GM06990 (cell line): ENCODE data around the gene FIG4.
"Not testable (repeated sequence)": the region's sequence is repeated elsewhere in the genome, so short reads cannot be mapped to it uniquely, and the experiment has no call there.

Source experiments
- DNase-seq: peaks from one replicate; pipeline ENCODE4 v3.0.0-alpha.2; 2011; ENCODE audit not compliant: insufficient read length; ENCODE audit errors: extremely low read depth
- H3K27me3 ChIP-seq: replicated peaks from 2 replicates; pipeline ENCODE4 v1.6.0; 2011; ENCODE audit warnings: low read length; ENCODE audit not compliant: control insufficient read depth, insufficient read depth
- H3K36me3 ChIP-seq: 2 replicates; pipeline ENCODE4 v1.5.1; 2011; ENCODE audit warnings: low read length; ENCODE audit not compliant: control insufficient read depth, insufficient read depth
- H3K4me3 ChIP-seq: replicated peaks from 2 replicates; pipeline ENCODE4 v1.5.1; 2011; ENCODE audit warnings: low read depth, mild to moderate bottlenecking, control low read depth, low read length
- TF ChIP-seq, protein P1 (sequence below): IDR thresholded peaks from 2 replicates; pipeline ENCODE4 v1.5.1; 2011; ENCODE audit warnings: low read length, control low read depth, mild to moderate bottlenecking, inconsistent platforms; ENCODE audit not compliant: insufficient read depth, poor library complexity, severe bottlenecking

The FIG4 gene

GRCh38 chr6:109717971-109718370 lies 26.9 kb downstream of the FIG4 start:
- Histone ChIP-seq H3K27me3 (no peaks in the 10 kb centered on the region), H3K36me3 (no peaks in the 10 kb centered on the region; the same call in 1 of the 2 replicates), H3K4me3 (no peak overlapping the region)
- TF ChIP-seq, protein P1, sequence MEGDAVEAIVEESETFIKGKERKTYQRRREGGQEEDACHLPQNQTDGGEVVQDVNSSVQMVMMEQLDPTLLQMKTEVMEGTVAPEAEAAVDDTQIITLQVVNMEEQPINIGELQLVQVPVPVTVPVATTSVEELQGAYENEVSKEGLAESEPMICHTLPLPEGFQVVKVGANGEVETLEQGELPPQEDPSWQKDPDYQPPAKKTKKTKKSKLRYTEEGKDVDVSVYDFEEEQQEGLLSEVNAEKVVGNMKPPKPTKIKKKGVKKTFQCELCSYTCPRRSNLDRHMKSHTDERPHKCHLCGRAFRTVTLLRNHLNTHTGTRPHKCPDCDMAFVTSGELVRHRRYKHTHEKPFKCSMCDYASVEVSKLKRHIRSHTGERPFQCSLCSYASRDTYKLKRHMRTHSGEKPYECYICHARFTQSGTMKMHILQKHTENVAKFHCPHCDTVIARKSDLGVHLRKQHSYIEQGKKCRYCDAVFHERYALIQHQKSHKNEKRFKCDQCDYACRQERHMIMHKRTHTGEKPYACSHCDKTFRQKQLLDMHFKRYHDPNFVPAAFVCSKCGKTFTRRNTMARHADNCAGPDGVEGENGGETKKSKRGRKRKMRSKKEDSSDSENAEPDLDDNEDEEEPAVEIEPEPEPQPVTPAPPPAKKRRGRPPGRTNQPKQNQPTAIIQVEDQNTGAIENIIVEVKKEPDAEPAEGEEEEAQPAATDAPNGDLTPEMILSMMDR, result no peak
- DNase-seq, result no peak

- H3K27me3 ChIP-seq, result no peaks in the 10 kb centered on the region
These were observed 27.9 kb downstream of the FIG4 start for GRCh38 chr6:109718991-109719390.

DNA sequence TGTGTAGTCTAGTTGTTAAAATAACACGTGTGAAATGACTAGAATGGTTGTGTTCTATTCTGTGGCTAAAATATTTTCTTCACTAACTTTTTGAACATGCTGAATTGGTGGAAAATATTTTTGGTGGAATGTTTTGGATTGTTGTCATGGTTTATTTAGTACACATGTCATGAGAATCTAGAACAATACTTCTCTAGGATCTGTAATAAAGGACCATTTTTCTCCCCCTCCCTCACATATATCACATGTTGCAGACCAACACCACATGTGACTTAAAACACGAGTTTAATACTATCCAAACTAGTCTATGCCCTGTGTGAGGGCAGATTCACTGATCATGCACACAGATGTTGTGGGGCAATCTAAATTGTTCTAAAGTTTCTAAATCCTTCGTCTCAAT lies 29.2 kb downstream of the FIG4 start:
- TF ChIP-seq, protein P1, result no peak
- Histone ChIP-seq H3K27me3 (no peaks in the 10 kb centered on the region), H3K4me3 (no peak overlapping the region), H3K36me3 (no peaks in the 10 kb centered on the region; the same call in 1 of the 2 replicates)
- DNase-seq, result no peak

More at GRCh38 chr6:109718991-109719390, 27.9 kb downstream of the FIG4 start:
- Histone ChIP-seq H3K4me3 (no peak overlapping the region), H3K36me3 (no peaks in the 10 kb centered on the region; the same call in 1 of the 2 replicates)
- no peak for DNase-seq
- TF ChIP-seq, protein P1, result no peak

GRCh38 chr6:109722011-109722410 lies 30.9 kb downstream of the FIG4 start:
- Histone ChIP-seq H3K36me3 (no peaks in the 10 kb centered on the region; the same call in 1 of the 2 replicates), H3K27me3 (no peaks in the 10 kb centered on the region), H3K4me3 (no peak overlapping the region)
- TF ChIP-seq, protein P1, result no peak
- DNase-seq, result no peak

DNA sequence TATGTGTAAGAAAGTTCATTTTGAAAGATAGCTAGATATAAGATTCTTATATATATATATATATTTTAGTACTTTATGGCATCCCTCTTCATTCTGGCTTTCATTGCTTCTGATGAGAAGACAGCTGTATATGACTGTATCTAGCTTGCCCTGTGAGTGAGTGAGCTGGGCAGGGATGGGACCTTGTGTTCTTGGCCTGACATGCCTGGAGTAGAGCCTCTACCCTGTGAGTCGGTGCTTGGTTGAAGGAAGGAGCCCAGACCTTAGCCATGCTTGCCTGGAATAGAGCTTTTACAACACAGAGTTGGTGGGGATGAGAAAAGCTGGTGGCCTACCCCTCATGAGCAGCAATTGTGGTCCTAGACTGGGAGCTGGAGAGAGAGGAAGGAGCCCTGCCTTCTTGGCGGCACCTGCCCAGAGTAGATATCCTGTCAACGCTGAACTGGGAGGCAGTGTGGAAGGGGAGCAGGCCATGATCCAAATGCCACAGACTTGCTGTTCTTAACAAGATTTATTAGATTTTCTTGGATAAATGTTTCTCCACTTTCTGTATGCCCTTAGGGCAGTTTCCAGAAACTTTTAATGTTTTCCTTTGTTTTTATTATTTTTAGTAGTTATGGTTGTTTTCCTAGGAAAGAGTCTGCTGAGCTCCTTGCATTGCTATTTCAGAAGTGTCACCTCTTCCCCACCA lies 31.6 kb downstream of the FIG4 start:
- no peak overlapping the region for H3K4me3 ChIP-seq
- TF ChIP-seq, protein P1, result no peak
- H3K36me3 ChIP-seq, result no peaks in the 10 kb centered on the region; the same call in 1 of the 2 replicates
- no peaks in the 10 kb centered on the region for H3K27me3 ChIP-seq
- DNase-seq, result no peak

- not testable (repeated sequence) for H3K27me3 ChIP-seq, H3K36me3 ChIP-seq, H3K4me3 ChIP-seq, DNase-seq
These were observed 34.2 kb downstream of the FIG4 start for GRCh38 chr6:109725250-109725649.
